GM12875 (cell line): ENCODE measurements around the gene LIX1L.

Source experiments
- H3K4me3 ChIP-seq: one replicate; pipeline ENCODE4 v1.5.1; 2011; ENCODE audit warnings: low read depth, low read length, control low read depth
- TF ChIP-seq, protein P1 (sequence below): IDR thresholded peaks from 2 replicates; pipeline ENCODE4 v1.5.1; 2011; ENCODE audit warnings: low read depth, mild to moderate bottlenecking, control low read depth, inconsistent platforms, low read length, moderate library complexity, borderline replicate concordance; ENCODE audit not compliant: insufficient read depth

The LIX1L gene

GRCh38 chr1:145995964-145996432 is 38.2 kb upstream of the LIX1L start:
- H3K4me3 ChIP-seq: peak overlapping the region; percentile 81
- TF ChIP-seq, protein P1, sequence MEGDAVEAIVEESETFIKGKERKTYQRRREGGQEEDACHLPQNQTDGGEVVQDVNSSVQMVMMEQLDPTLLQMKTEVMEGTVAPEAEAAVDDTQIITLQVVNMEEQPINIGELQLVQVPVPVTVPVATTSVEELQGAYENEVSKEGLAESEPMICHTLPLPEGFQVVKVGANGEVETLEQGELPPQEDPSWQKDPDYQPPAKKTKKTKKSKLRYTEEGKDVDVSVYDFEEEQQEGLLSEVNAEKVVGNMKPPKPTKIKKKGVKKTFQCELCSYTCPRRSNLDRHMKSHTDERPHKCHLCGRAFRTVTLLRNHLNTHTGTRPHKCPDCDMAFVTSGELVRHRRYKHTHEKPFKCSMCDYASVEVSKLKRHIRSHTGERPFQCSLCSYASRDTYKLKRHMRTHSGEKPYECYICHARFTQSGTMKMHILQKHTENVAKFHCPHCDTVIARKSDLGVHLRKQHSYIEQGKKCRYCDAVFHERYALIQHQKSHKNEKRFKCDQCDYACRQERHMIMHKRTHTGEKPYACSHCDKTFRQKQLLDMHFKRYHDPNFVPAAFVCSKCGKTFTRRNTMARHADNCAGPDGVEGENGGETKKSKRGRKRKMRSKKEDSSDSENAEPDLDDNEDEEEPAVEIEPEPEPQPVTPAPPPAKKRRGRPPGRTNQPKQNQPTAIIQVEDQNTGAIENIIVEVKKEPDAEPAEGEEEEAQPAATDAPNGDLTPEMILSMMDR: no peak

DNA sequence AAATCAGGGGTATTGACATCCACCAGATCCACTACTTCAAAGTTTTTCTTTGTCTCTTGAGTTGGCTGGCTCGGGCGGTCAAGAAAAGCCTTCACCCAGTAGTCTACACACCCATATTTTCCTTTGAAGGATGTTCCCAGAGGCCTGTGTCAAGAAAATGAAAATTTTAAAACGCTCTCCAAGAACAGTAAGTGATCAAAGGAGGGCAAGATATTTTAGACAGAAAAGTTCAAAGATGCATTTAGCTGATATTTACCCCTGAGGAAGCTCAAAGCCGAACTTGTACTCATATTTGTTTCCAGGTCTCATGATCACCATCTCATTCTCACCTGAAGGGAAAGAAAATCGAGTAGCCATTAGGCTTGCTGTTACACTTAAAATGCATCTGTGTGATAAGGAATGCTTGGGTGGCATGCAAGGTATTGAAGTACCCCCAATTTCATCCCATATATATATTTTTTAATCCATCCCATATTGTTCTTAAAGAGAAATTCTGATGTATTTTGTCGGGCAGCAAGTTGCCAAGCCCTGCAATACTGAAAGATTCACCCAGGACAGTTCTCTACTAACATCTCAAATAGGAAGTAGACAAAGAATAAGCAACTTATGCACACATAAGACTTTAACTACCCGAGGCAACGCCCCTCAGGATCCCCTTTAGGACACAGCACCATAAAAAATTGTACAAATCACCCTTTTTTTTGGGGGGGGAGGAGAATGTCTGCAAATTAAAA is 37.5 kb upstream of the LIX1L start:
- H3K4me3 ChIP-seq: peak overlapping the region; percentile 81
- TF ChIP-seq, protein P1: no peak

- TF ChIP-seq, protein P1: no peak
- H3K4me3 ChIP-seq: peak overlapping the region; percentile 81
These were observed 36.7 kb upstream of the LIX1L start for GRCh38 chr1:145994391-145995120.

DNA sequence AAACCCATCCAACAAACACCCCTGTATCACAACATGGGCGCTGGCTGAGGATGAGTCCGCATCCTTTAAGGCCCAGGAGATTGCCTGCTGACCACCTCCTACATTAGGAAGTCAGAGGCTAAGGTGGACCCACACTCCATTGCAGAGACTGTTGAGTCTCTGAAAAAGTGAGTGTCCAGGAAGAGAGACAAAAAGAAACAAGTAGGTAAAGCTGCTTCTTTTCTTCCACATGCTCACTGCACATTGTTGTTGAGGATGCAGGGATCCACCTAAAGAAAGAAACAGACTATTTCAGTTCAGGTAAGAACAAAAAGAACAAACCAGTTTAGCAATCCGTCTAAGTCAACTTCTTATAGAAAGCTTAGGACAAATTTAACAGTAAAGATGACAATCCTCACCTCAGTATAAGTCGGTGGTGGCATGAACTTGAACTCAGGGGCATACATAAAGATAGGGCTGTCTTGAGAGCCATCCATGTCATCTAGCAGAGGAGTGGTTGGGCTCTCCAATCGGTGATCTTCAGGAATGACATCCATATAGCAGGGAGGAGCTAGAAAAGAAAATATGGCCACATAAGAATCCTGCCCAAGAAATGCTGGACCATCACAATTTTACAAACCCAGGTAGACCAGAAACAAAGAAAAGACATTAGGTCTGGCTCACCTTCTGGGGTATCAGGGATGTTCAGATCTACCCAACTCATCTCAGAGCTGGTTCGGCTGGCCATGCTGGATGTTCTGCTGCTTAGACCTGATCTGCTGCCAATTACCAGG is 36.0 kb upstream of the LIX1L start:
- peak overlapping the region; percentile 81 for H3K4me3 ChIP-seq
- TF ChIP-seq, protein P1: no peak

DNA sequence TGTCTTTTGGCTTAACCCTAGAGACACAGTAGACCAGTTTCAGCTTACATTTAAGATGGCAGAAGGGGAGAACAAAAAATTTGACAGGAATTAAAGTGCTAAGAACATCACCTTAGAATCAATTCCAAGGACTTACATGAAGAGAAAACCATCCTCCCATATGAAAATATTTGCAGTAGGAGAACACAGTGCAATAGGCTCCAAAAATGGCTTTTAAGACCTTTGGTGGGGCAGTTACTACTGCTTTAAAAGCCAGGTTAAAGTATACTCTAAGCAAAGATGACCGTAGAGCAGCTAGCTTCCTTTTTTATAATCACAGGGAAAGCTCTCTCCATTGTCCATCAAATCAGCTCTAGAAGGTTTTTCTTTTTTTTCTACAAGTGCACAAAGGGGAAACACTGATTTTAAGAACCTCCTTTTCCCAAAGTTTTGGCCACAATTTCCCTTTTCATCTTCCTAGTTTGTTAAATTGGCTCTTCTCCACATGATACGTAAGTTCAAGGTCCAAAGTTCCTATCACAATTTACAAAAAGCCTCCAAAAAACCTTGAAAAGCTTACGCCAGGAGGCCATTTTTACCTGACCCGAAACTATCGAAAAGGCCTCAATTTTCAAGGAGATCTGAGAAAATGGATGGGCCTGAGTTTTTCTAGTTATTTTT is 35.3 kb upstream of the LIX1L start:
- H3K4me3 ChIP-seq: no peak overlapping the region
- TF ChIP-seq, protein P1: no peak

GRCh38 chr1:145992502-145992936 is 34.7 kb upstream of the LIX1L start:
- TF ChIP-seq, protein P1: no peak
- no peak overlapping the region for H3K4me3 ChIP-seq
